Neutrophil (primary cell): ENCODE data around the gene SRGAP1.

Source experiments
- H3K27ac ChIP-seq: fragments of 200-600 bp; sonication (generic); 2 replicates; pipeline ENCODE4 v1.5.1; 2016; ENCODE audit warnings: mild to moderate bottlenecking, moderate library complexity
- H3K27me3 ChIP-seq: fragments of 200-600 bp; sonication (generic); 2 replicates; pipeline ENCODE4 v1.6.0; 2016; ENCODE audit warnings: mild to moderate bottlenecking
- H3K36me3 ChIP-seq: fragments of 200-600 bp; sonication (generic); 2 replicates; pipeline ENCODE4 v1.5.1; 2017
- H3K4me1 ChIP-seq, 2 experiments: fragments of 200-600 bp in 1 of 2; sonication (generic) in 1 of 2; 1 replicate in 1 of 2; 2 replicates in 1 of 2; pipeline versions ENCODE4 v1.5.1 to v1.6.1; 2013 to 2016; ENCODE audit warnings: low read depth in 1 of 2, low read length in 1 of 2, mild to moderate bottlenecking in 1 of 2, moderate library complexity in 1 of 2; ENCODE audit not compliant: control insufficient read depth in 1 of 2, insufficient read depth in 1 of 2
- H3K4me3 ChIP-seq, 2 experiments: fragments of 200-600 bp in 1 of 2; sonication (generic) in 1 of 2; 1 replicate in 1 of 2; 2 replicates in 1 of 2; pipeline ENCODE4 v1.5.1; 2013 to 2016; ENCODE audit warnings: low read depth in 1 of 2, low read length in 1 of 2, mild to moderate bottlenecking in 1 of 2, moderate library complexity in 1 of 2
- H3K9me3 ChIP-seq: fragments of 200-600 bp; sonication (generic); 2 replicates; pipeline ENCODE4 v1.5.1; 2016
- TF ChIP-seq, protein P1 (sequence below): fragments of 200-600 bp; sonication (generic); IDR thresholded peaks from 2 replicates; pipeline ENCODE4 v1.5.1; 2016; ENCODE audit warnings: antibody characterized with exemption

Gene SRGAP1

DNA sequence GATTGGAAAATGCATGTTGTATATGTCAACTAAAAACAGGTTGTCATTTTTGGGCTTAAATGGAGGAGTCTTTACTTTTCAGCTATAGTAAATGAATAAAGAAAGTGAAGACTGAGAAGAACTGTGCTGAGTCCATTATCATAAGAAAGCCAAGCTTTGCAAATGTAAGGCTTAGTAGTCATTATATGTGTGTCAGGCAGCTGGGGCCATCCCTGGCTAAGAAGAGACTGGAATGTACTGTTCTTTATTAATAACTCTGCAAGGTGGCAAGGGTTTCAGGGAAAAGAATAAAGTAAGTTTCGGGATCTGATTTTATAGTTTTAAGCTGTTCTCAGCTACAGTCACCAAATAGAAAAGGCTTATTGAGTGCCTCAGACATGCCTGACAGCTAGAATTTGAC is 48.7 kb downstream of the SRGAP1 start:
- peaks cover 7 to 16% of the 10 kb centered on the region in 2 experiments for H3K4me1 ChIP-seq
- TF ChIP-seq, protein P1, sequence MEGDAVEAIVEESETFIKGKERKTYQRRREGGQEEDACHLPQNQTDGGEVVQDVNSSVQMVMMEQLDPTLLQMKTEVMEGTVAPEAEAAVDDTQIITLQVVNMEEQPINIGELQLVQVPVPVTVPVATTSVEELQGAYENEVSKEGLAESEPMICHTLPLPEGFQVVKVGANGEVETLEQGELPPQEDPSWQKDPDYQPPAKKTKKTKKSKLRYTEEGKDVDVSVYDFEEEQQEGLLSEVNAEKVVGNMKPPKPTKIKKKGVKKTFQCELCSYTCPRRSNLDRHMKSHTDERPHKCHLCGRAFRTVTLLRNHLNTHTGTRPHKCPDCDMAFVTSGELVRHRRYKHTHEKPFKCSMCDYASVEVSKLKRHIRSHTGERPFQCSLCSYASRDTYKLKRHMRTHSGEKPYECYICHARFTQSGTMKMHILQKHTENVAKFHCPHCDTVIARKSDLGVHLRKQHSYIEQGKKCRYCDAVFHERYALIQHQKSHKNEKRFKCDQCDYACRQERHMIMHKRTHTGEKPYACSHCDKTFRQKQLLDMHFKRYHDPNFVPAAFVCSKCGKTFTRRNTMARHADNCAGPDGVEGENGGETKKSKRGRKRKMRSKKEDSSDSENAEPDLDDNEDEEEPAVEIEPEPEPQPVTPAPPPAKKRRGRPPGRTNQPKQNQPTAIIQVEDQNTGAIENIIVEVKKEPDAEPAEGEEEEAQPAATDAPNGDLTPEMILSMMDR: no peak
- no peaks in the 10 kb centered on the region for H3K27me3 ChIP-seq
- H3K36me3 ChIP-seq: no peaks in the 10 kb centered on the region
- no peak overlapping the region for H3K27ac ChIP-seq
- no peaks in the 10 kb centered on the region for H3K9me3 ChIP-seq
- no peak overlapping the region for H3K4me3 ChIP-seq

GRCh38 chr12:63894132-63894531 is 49.6 kb downstream of the SRGAP1 start:
- H3K9me3 ChIP-seq: no peaks in the 10 kb centered on the region
- no peaks in the 10 kb centered on the region for H3K27me3 ChIP-seq
- peaks cover 9 to 24% of the 10 kb centered on the region in 2 experiments for H3K4me1 ChIP-seq
- no peak overlapping the region for H3K4me3 ChIP-seq
- no peaks in the 10 kb centered on the region for H3K36me3 ChIP-seq
- TF ChIP-seq, protein P1: no peak
- H3K27ac ChIP-seq: peak overlapping the region; percentile 35

DNA sequence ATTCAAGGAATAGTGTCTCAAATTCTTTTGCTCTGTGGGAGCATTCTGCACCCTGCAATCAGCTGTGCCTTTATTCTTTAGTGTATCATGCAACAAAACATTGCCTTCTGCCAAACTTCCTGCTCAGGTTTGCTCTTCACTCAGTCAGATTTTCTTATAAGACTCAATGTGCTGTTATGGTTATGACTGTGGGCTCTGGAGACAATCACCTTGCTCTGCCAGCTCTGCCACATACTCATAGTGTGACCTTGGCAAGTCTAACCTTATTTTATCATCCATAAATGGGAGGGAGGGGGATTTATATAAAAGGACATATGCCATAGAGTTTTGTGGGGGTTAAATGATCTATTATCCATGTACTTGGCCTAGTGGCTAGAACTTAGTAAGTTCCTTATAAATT is 51.3 kb downstream of the SRGAP1 start:
- H3K4me3 ChIP-seq: no peak overlapping the region
- H3K4me1 ChIP-seq: peaks cover 9 to 24% of the 10 kb centered on the region in 2 experiments
- H3K27me3 ChIP-seq: no peaks in the 10 kb centered on the region
- TF ChIP-seq, protein P1: no peak
- H3K9me3 ChIP-seq: no peaks in the 10 kb centered on the region
- no peaks in the 10 kb centered on the region for H3K36me3 ChIP-seq
- H3K27ac ChIP-seq: no peak overlapping the region

- H3K4me3 ChIP-seq: no peak overlapping the region
- TF ChIP-seq, protein P1: no peak
- H3K27ac ChIP-seq: no peak overlapping the region
These were observed 53.4 kb downstream of the SRGAP1 start for GRCh38 chr12:63897931-63898330.

DNA sequence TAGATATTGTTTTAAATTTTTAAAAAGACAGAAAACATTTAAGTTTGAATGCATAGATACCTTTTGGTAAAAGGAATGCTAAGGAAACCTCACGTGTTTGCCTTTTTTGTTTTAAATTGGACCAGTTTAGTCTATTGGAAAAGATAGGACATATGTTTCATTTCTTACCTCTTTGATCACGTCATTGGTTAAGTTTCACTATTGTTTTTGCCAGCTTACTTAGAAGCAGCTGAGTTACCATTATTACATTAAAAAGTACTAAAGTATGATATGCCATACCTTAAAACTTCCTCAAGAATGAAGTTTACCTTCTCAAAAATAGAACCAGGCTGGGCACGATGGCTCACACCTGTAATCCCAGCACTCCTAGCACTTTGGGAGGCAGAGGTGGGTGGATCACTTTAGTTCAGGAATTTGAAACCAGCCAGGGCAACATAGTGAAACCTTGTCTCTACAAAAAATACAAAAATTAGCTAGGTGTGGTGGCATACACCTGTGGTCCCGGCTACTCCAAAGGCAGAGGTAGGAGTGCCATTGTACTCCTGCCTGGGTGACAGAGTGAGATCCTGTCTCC is 54.4 kb downstream of the SRGAP1 start:
- TF ChIP-seq, protein P1: no peak
- Histone ChIP-seq H3K27ac (no peak overlapping the region), H3K27me3 (no peaks in the 10 kb centered on the region), H3K4me1 (peaks cover 9 to 18% of the 10 kb centered on the region in 2 experiments), H3K36me3 (no peaks in the 10 kb centered on the region), H3K4me3 (no peak overlapping the region), H3K9me3 (no peaks in the 10 kb centered on the region)

More at GRCh38 chr12:63897931-63898330, 53.4 kb downstream of the SRGAP1 start:
- Histone ChIP-seq H3K9me3 (no peaks in the 10 kb centered on the region), H3K27me3 (no peaks in the 10 kb centered on the region), H3K36me3 (no peaks in the 10 kb centered on the region), H3K4me1 (peaks cover 9 to 24% of the 10 kb centered on the region in 2 experiments)

GRCh38 chr12:63899396-63899795 is 54.9 kb downstream of the SRGAP1 start:
- Histone ChIP-seq H3K36me3 (no peaks in the 10 kb centered on the region), H3K27me3 (no peaks in the 10 kb centered on the region), H3K4me1 (peaks cover 9 to 13% of the 10 kb centered on the region in 2 experiments), H3K9me3 (no peaks in the 10 kb centered on the region), H3K27ac (no peak overlapping the region), H3K4me3 (no peak overlapping the region)
- TF ChIP-seq, protein P1: no peak
